ENCODE measurements around the gene EFTUD2.

Gene EFTUD2

DNA sequence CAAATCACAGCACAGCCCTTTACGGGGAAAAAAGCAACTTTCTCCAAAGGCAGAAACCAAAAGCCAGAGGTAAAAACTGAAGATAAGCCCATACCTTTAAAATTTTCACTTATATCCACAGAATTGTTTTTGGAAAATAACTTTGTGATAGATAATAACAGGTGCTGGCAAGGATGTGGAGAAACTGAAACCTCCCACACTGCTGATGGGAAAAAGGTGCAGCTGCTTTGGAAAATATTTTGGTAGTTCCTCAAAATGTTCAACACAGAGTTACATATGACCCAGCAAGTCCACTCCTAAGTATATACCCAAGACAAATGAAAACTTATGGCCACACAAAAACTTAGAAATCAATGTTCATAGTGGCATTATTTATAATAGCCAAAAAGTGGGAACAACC, 12.2 kb downstream of the EFTUD2 start:
- no peak for DNase-seq

DNA sequence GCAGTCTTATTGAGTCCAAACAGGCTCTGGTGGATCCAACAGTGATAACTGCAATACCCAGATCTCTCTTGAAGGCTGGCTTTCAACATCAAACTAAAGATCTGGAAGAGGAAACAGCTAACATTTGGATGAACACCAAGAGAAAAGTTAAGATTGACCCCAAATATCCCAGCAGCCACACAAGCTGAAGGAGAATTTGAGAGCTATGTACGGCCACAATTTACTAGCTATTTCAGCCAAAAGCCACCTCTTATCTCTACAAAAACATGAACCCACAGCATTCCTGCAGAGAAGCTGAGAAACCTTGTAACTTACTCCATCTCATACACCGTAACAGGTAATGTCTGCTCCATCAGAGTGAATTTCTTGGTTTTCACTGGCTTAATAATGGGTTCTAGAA, 14.3 kb downstream of the EFTUD2 start:
- no peak for DNase-seq

DNA sequence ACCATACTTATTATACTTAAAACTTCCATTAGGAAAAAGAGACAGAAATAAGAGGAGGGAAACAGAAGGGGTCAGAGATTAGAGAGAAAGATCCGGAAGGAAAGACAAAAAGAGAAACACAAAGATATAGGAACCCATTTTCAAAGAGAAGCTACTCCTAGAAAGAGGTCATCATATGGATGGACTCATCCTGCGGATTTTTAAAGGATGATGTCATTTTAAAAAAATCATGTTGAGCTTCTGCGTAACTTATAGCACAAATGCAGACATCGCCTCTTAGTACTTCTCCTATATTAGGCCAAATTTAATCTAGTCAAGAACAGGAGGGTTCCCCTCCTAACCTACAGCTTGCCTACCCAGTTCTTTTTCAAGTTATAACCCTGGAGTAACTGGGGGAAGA, 18.1 kb downstream of the EFTUD2 start:
- no peak for DNase-seq

DNA sequence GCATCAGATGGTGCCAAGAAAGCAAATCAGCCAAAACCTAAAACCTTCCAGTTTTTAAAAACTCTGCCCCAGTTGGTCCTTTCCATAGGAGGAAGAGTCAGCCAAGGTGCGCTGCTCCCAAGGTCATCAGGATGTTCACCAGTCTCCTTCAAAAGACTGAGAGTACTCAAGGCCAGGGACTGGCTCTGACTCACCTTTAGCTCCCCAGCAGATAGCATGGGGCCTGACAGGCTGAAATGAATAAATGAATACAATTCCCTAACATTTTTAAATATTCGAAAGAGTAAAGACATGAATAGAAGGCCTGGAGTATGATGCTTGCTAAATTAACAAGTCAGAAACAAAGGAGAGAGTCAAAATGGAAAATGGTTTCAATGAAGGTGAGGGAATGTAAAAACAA, 19.2 kb downstream of the EFTUD2 start:
- no peak for DNase-seq

DNA sequence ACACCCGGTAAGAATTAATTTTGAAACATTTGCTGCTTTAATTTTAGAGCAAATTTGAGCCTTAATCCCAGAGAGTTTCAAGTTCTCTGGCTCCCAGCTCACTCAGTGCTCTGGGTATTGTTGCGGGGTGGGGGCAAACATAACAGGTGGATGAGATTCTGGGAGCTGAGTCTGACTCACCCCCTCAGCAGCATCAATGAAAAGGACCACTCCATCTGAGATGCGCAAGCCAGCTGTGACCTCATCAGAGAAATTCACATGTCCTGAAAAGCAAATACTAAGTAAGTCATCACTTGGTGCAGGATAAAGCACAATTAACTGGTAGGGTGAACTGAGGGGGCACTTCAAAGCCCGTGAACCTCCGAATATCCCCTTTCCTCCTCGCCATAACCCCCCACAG, 19.9 kb downstream of the EFTUD2 start:
- no peak for DNase-seq

DNA sequence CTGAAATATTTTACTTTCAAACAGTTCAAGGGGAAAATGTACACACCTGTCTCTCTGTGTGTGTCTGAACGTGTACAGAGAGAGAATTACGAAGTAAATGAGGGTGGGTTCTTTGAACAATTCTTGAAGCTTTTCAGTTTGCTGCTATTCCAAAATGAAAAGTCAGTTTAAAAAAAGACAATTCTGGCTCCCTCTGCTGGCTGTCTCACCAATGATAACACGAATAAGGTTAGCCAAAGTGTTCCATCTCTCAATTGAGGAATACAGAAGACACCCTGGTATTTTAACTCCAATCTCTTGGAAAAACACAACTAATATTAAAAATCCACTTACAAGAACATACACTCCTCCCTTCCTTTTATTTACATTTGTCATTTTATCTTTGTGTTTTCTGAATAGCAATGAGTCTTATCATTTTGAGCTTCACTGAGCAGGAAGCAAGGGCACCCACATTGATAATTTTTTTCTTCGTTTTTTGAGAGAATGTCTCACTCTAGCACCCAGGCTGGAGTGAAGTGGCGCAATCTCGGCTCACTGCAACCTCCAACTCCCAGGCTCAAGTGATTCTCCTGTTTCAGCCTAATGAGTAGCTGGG, 20.5 kb downstream of the EFTUD2 start:
- no peak for DNase-seq

DNA sequence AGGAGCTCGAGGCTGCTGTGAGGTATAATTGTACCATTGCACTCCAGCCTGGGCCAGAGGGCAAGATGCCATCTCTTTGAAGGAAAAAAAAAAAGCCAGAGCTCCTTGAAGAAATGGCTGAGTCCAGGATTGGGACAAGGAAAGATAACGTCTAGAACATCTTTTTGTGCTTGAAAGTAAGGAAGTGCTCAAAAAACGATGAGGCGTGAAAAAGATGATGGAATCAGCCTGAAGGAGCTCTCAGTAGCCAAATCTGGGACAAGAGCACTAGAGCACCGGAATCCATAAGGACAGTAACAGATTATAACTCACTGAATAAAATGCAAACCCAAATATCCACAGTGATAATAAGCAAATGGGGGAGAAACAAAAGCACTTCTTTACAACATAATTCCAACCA, 22.1 kb downstream of the EFTUD2 start:
- DNase-seq: no peak

DNA sequence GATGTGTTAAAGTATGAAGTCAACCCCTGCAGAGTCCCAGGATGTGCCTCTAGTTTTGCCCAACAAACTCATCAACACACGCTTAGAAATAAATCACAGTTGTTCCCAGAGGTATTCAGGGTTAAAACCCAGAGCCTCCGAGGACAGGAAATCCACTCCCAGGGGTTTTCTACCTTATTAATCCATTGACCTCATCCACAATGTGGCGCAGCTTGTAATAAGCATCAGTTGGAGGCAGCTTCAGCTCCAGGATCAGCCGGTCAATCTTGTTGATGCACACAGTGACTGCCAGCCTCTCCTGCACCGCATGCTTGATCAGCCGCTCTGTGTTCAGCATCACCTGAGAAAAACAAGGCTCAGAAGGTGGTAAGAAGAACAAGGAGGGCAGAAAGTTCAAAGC, 23.5 kb downstream of the EFTUD2 start:
- no peak for DNase-seq

DNA sequence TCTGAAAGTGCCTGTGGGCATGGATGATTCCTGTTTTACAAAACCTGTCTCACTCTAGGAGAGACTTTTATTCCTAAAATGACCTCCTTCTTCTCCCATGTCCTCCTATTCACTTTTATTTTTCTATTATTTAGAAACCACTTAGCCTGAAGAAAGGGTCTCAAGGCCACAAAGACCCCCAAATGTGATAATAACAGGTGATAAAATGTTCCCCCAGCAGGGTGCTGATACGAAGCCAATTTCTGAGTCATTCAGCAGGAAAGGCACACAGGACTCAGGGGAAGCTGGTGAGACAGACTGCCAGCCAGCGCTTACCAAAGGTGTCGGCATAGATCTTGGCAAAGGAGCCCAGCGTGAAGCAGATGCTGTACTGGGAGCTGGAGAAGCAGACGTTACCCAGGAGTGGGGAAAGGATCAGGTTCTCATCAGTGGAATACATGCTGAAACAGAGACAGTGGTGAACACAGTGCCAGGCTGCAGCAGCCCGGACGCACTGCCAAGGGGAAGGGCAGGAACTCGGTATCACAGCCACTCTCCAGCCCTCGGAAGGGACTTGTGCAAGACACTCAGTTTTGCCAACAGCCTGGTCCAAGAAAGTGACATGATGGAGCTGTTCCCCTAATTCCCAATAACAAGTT, 27.0 kb downstream of the EFTUD2 start:
- DNase-seq: no peak

DNA sequence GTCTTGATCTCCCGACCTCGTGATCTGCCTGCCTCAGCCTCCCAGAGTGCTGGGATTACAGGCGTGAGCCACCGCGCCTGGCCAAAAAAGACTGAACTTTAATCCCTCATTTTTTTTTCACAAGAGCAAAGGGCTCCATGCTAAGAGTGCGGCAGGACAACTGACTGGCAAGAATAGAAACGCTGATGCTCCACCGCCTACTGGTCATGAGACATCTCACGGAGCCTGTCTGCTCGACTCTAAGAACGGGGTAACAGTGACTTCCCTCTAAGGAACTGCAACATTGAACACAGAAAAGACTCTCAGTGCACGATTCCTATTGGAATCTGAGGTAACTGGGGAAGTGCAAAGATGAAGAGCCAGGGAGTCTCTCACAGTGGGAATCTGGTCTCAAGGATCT, 27.7 kb downstream of the EFTUD2 start:
- DNase-seq: no peak

DNA sequence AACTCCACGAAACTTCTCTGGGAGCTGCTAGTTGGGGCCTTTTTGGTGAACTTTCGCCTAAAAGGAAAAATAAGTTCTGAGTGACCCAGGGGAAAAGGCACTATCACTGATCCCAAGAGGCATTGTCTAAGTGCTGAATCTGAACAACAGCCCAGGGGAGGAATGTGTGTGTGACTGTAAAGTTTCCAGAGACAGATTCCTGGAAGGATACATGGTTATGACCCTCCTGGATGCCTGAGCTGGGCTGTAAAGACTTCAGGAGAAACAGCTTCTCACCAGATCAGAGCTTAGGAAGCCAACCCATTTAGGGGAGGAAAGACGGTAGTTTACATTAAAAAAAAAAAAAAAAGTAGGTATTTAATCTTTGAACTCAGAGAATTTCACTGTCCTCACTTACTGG, 31.4 kb downstream of the EFTUD2 start:
- no peak for DNase-seq

DNA sequence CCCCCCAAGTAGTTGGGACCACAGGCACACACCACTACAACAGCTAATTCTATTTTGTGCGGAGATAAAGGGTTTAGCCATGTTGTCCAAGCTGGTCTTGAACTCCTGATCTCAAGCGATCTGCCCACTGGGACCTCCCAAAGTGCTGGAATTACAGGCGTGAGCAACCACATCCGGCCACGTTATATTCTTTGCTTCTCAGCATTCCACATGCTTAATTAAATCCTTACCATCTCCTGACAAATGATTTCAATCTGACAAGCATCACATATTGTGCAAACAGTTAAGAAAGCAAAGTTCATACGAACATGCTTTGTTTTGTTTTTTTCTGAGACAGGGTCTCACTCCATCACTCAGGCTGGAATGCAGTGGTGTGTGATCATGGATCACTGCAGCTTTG, 33.3 kb downstream of the EFTUD2 start:
- DNase-seq: no peak

DNA sequence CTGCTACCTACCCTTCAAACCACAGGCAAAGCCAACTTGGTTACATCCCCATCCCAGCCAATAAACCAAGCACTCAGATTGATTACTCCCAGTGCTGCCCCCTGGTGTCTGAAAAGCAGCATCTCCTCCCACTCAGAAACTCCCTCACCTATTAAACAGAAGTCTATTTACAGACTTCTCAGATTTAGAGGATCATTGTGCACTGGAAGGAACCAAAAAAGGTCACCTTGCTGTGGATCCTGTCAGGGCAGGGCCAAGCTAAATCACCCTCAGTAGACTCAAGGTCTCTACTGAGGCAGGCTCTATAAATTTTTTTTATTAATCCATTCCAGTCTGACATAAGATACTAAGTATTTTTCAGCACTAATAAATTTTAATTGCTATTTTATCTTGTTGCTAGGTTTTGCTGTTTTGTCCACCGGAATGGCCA, 34.0 kb downstream of the EFTUD2 start:
- no peak for DNase-seq

DNA sequence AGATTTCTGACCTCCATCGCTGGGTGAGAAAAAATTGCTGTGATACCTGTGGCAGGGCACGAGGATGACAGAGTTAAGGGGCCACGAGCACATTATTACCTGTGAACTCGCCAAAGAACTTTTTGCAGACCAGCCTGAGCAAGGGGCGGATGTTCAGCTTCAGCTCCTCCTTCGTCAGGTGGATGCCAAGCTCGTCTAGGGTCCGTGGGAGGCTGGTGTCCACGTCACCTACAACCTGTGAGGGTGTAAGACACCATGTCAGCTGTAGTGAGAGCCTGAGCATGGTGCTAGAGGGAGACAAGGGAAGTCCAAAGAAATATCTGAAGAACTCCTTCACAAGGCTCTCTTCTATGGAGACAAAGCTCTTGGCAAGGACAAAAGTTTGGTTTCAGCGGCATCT, 34.4 kb downstream of the EFTUD2 start:
- no peak for DNase-seq

DNA sequence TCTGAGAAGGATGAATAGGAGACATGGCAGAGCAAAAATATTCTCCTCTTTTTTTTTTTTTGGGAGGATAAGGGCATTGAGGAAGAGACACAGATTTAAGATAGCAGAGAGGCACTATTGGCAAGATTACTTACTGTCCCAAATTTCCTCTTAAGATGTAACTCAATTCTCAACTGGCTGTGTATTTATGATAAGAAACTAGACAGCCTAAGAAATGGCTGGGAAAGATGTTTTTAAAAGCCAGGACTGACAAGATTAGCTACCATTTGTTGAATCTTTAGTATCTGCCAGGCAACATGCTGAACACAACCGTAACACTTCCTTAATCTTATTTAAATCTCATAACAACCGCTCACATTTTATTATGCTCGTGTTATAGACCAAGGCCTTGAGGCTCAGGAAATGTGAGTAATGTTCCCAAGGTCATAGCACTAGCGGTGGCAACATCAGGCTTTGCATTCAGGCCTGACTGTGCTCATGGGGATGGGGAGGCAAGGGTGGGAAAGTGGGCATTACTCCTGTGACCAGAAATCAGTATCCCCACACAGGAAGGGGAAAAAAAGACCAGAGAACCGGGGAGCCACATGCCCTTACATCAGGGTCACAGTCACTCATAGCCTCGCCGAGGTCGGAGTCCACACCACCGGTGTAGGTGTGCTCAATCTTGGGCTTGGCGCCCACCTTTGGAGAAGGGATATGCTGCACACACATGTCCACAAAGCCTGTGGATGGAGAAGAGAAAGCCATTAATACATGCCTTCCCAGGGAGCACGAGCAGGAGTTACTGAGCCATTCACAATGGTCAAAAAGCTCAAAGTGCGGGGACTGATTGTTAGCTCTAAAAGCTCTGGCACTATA, 36.0 kb downstream of the EFTUD2 start:
- no peak for DNase-seq

DNA sequence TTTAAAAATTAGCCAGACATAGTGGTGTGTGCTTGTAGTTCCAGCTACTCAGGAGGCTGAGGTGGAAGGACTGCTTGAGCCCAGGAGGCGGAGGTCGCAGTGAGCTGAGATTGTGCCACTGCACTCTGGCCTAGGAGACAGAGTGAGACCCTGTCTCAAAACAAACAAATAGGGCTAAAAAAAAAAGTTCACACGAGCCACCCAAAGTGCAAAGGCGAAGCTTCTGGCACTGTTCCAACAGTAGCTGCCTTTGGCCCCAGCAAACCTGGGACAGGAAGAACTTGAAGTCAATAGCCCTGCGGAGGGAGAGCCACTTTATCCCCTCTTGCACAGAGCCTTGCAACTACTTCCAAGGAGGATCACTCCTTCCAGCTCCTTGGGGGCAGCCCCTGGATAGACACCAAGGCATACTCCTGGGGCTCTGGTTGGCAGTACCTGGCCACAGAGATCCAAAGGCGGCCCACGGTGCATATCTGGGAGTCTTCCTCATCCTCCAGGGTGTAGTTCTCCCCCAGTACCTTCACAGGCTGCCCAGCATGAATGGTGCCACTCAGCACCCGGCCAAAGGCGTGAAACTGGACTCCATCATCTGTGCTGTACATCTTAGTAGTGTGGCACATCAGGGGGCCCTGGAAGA, 36.8 kb downstream of the EFTUD2 start:
- no peak for DNase-seq

DNA sequence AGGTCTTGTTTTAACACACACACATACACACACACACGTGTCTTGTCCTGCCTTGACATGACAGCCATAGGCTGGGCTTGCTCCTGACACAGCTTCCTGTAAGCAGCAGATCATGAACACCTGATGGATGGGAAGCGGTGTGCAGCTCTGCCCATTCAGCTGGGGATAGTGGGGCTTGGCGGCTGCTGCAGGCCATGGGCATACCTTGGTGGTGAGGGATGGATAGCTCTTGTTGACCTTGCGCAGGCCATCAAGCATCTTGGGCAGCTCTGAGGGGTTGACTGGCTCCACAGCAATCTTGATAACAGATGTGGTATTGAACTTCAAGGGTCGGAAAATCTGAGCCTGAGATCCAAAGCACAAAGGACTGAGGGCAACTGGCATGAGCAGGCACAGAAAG, 39.5 kb downstream of the EFTUD2 start:
- DNase-seq: no peak

DNA sequence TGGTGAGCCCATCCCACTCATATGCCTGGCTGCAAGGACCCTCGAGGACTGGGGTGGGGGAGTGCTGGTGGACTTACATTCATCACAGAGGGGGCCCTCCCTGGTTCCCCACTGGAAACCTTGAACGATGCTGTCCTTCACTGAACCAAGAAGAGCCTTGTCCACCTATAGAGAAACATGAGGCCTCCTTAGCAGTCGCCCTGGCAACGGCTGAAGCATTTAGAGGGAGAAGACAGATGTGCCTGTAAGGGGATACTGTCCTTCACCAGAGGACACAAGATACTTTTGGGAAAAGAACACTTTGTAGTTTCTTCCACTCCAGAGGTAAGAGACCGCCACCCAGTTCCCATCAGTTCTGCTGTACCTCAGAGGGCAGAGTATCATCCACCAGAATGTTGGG, 45.1 kb downstream of the EFTUD2 start:
- no peak for DNase-seq

DNA sequence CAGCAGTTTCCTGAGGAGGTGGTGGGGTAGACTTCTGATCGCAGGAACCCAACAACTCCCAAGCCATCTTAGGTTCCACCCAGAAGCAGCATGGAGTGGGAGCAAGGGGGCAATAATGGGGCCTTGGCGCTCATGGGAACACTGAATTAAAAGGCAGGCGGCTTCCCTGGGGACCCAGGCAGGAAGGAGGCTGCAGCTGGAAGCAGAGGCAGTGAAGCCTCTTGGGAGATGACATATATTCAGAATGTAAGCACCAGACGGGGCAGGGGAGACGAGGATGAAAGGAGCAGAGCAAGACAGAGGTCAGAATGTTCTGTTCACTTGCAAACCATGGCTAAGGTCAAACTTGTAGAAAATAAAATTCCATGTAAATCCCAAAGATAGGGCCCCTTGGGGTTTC, 48.6 kb downstream of the EFTUD2 start:
- no peak for DNase-seq

DNA sequence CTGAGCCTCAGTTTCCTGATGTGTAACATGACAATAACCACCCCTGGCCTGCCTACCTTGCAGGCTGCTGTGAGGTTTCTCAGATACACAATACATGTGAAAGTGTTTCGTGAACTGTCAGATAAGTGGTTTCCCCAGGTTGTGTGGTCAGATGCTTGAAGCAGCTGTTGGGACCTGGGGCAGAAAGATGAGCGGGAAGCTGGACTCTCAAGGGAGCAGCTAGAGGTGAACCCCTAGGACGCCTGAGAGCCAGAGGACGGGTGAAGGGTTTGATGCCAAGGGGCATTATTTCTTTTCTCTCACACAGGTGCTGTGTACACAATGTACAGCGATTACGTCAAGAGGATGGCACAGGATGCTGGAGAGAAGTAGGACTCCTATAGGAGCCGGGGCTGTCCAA, 49.2 kb downstream of the EFTUD2 start:
- no peak for DNase-seq

DNA sequence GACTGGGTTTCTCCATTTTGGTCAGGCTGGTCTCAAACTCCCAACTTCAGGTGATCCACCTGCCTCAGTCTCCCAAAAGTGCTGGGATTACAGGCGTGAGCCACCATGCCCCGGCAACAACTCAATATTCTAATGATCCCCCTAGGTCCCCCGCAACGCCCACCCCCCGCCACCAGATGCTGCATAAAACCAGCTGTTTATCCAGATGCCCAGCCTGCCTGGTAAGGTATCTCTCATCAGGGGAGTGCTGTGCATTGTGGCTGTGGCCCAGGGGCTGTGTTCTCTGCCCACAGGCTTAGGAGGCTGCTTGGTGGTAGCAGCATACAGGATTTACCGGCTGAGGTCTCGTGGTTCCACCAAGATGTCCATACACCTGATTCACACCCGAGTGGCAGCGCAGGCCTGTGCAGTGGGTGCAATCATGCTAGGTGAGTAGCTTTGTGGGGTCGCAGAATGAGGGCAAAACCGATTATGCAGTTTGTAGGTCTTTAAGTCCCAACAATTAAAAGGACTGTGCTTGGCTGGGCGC, 50.2 kb downstream of the EFTUD2 start:
- DNase-seq: no peak

DNA sequence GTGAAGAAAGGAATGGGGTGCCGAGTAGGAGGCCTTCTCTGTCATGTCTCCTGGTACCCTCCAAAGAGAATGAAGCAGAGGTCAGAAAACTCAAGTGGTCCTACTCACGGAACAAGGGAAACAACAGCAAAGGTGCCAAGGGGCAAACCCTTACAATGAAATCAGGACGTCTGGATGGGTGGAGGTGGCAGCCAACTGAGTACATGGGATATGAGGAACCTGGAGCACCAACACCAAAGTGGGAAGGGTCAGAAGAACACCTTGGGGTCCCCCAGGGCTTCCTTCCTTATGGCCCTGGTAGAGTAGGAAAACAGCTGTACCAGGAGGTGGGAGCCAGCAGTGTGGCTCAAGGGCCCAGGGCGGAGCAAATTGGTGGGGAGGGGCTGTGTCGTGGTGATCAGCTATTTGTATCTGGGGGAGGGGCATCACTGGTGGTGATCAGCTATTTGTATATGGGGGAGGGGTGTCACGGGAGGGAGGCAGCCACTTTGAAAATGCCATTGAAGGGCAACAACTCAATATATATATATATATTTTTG, 50.9 kb downstream of the EFTUD2 start:
- DNase-seq: no peak

DNA sequence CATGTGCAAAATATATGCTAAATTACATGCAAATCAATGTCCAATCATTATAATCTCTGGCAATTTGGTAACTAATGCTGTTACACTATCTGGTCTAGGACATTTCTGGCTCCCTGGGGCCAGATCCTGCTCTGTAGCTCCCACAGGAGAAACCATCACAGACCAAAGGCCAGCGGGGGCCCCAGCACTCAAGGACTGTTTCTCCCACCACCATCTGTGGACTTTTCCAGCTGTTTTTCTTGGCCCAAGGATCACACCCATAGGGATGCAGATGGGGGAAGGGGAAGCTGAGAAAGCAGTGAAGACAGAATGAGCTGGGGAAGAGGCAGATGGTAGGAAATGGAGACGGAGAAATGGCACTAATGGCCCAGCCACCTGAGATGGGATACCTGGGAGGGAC, 51.7 kb downstream of the EFTUD2 start, which contains the start of gene HIGD1B:
HIGD1B (plus strand) TSS at position 298 of the 400 bp plus-strand sequence. CDS start 270 bp downstream, outside the sequence.
- no peak for DNase-seq
